Keratinocyte (primary cell): ENCODE measurements around the gene IER5. TPM values are rescaled to one million over a fixed set of nuclear protein-coding genes. Genes with fewer than 3 reads are reported as not detected.

Source experiments
- DNase-seq: peaks from one replicate; pipeline ENCODE4 v3.0.0-alpha.2; 2011; ENCODE audit warnings: low read depth, missing footprints, low spot score
- FAIRE-seq: peaks from 2 replicates; lab custom pipeline; 2011; peaks lifted over from hg19 to GRCh38; lab: Jason Lieb, UNC
- H2AFZ ChIP-seq: 2 replicates; pipeline ENCODE4 v1.6.0; 2012; ENCODE audit warnings: low read length, control low read depth, inconsistent platforms; ENCODE audit not compliant: control insufficient read depth
- H3K27ac ChIP-seq: 2 replicates; pipeline ENCODE4 v1.5.1; 2011; ENCODE audit warnings: low read length; ENCODE audit not compliant: control insufficient read depth, insufficient read depth
- H3K27me3 ChIP-seq: 3 replicates; pipeline ENCODE4 v1.6.0; 2011; ENCODE audit warnings: low read length; ENCODE audit not compliant: control insufficient read depth, insufficient read depth; ENCODE audit errors: extremely low read depth
- H3K36me3 ChIP-seq, 2 experiments: 2 replicates in 1 of 2; 3 replicates in 1 of 2; pipeline ENCODE4 v1.5.1; 2011; ENCODE audit warnings: low read length in 2 of 2, mild to moderate bottlenecking in 1 of 2; ENCODE audit not compliant: control insufficient read depth in 2 of 2, insufficient read depth in 2 of 2; ENCODE audit errors: extremely low read depth in 1 of 2
- H3K4me1 ChIP-seq: 3 replicates; pipeline ENCODE4 v1.5.1; 2011; ENCODE audit warnings: low read length; ENCODE audit not compliant: control insufficient read depth, insufficient read depth; ENCODE audit errors: extremely low read depth
- H3K4me2 ChIP-seq: 3 replicates; pipeline ENCODE4 v1.6.0; 2011; ENCODE audit warnings: low read depth, low read length; ENCODE audit not compliant: control insufficient read depth, insufficient read depth; ENCODE audit errors: extremely low read depth
- H3K4me3 ChIP-seq, 3 experiments: fragments of 200-600 bp in 1 of 3; sonication (generic) in 1 of 3; 2 replicates in 2 of 3; 3 replicates in 1 of 3; pipeline ENCODE4 v1.5.1; 2011 to 2016; ENCODE audit warnings: low read length in 3 of 3, mild to moderate bottlenecking in 3 of 3, control low read depth in 2 of 3, inconsistent platforms in 1 of 3, low read depth in 1 of 3, mixed read lengths in 1 of 3, mixed run types in 1 of 3, moderate library complexity in 1 of 3; ENCODE audit not compliant: control insufficient read depth in 2 of 3, insufficient read depth in 2 of 3; ENCODE audit errors: extremely low read depth in 1 of 3
- H3K79me2 ChIP-seq: 2 replicates; pipeline ENCODE4 v1.6.0; 2012; ENCODE audit warnings: low read length; ENCODE audit not compliant: control insufficient read depth, insufficient read depth
- H3K9ac ChIP-seq: 3 replicates; pipeline ENCODE4 v1.6.0; 2011; ENCODE audit warnings: low read length; ENCODE audit not compliant: control insufficient read depth, insufficient read depth; ENCODE audit errors: extremely low read depth
- H3K9me1 ChIP-seq: 3 replicates; pipeline ENCODE4 v1.6.0; 2011; ENCODE audit warnings: low read length; ENCODE audit not compliant: control insufficient read depth, insufficient read depth; ENCODE audit errors: extremely low read depth
- H3K9me3 ChIP-seq: 2 replicates; pipeline ENCODE4 v1.5.1; 2012; ENCODE audit warnings: low read depth, low read length; ENCODE audit not compliant: control insufficient read depth
- H4K20me1 ChIP-seq: 3 replicates; pipeline ENCODE4 v1.6.0; 2011; ENCODE audit warnings: low read length; ENCODE audit not compliant: control insufficient read depth, insufficient read depth; ENCODE audit errors: extremely low read depth
- CTCF ChIP-seq, 3 experiments: IDR thresholded peaks in 1 of 3; conservative IDR thresholded peaks in 1 of 3; optimal IDR thresholded peaks in 1 of 3; 2 replicates in 2 of 3; 3 replicates in 1 of 3; pipeline versions ENCODE3 to v1.5.1; 2011; ENCODE audit warnings: low read length in 3 of 3, mild to moderate bottlenecking in 3 of 3, moderate library complexity in 2 of 3, control low read depth in 1 of 3, inconsistent platforms in 1 of 3; ENCODE audit not compliant: insufficient read depth in 2 of 3; ENCODE audit errors: extremely low read depth in 1 of 3
- EZH2 ChIP-seq: IDR thresholded peaks from one replicate; pipeline ENCODE4 v1.6.1; 2012; ENCODE audit warnings: inconsistent platforms, mild to moderate bottlenecking, low read length, moderate library complexity
- dilution Hi-C: fragments of 300-500 bp; cut with MboI; formaldehyde crosslinking; loops from one replicate; pipeline ENCODE4 v1.7.0; 2020; ENCODE audit warnings: low sequenced_read_pairs; ENCODE audit not compliant: extremely low pct_ligation_motif_present
- polyA plus RNA-seq, 5 experiments: library from polyadenylated mRNA; depleted of rRNA in 3 of 5; stranded (reverse) in 3 of 5; stranded (forward) in 1 of 5; unstranded in 1 of 5; fragments of >200 nt; gene quantifications; 1 replicate in 1 of 5; 2 replicates in 3 of 5; 3 replicates in 1 of 5; pipeline versions ENCODE4 v1.2.1 to v1.2.3, GENCODE V29; 2011 to 2012; ENCODE audit warnings: missing spikeins in 2 of 5, low read depth in 1 of 5, low replicate concordance in 1 of 5

Gene IER5
- polyA plus RNA-seq, 1 donor (not counting 4 experiments of a cell fraction or from before 2014, with no cell fraction given): 22.5 TPM

- Histone ChIP-seq H3K9me1 (peaks cover 2% of the 10 kb centered on the region), H3K27ac (no peak overlapping the region), H2AFZ (no peak overlapping the region), H3K4me2 (no peak overlapping the region), H3K79me2 (peaks cover 37% of the 10 kb centered on the region), H3K4me1 (peaks cover 29% of the 10 kb centered on the region), H4K20me1 (peaks cover 25% of the 10 kb centered on the region), H3K4me3 (no peak overlapping the region), H3K36me3 (peaks cover 11 to 15% of the 10 kb centered on the region in 2 experiments), H3K27me3 (no peaks in the 10 kb centered on the region), H3K9ac (no peak overlapping the region), H3K9me3 (no peaks in the 10 kb centered on the region)
- DNase-seq: no peak
- FAIRE-seq: no peak
- TF ChIP-seq CTCF (optimal IDR thresholded peaks at IDR 0.05 in 1 of 3, IDR thresholded peaks at IDR 0.05 in 1 of 3, conservative IDR thresholded peaks at IDR 0.05 in 1 of 3; ENCODE audit: extremely low read depth in 1 of 3, insufficient read depth in 2 of 3, low read length in 3 of 3) (no peak), EZH2 (no peak)
- dilution Hi-C loops: loop anchor here (5.0 kb wide), 1 partner anchor 73 kb away; no protein-coding TSS in a partner anchor
These were observed 6.1 kb downstream of the IER5 start for GRCh38 chr1:181094416-181095212.

DNA sequence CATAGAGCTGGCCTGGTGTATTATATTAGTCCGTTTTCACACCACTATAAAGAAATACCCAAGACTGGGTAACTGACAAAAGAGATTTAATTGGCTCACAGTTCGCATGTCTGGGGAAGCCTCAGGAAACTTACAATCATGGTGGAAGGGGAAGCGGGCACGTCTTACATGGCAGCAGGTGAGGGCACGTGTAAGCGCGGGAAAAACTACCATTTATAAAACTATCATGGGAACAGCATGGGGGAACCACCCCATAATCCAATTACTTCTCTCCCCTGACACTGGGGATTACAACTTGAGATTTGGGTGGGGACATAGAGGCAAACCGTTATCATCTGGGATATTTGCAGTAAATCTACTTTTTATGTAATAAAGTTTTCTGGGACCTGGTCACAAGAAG is 6.8 kb downstream of the IER5 start:
- TF ChIP-seq EZH2 (no peak), CTCF (optimal IDR thresholded peaks at IDR 0.05 in 1 of 3, IDR thresholded peaks at IDR 0.05 in 1 of 3, conservative IDR thresholded peaks at IDR 0.05 in 1 of 3; ENCODE audit: extremely low read depth in 1 of 3, insufficient read depth in 2 of 3, low read length in 3 of 3) (no peak)
- no peak overlapping the region for H3K9ac ChIP-seq

More for the DNA sequence above, 6.8 kb downstream of the IER5 start:
- dilution Hi-C loops: no loop called here
- Histone ChIP-seq H3K4me2 (no peak overlapping the region), H3K4me3 (no peak overlapping the region), H4K20me1 (peaks cover 18% of the 10 kb centered on the region), H3K9me1 (peaks cover 2% of the 10 kb centered on the region), H3K9me3 (no peaks in the 10 kb centered on the region), H2AFZ (no peak overlapping the region), H3K4me1 (peaks cover 35% of the 10 kb centered on the region), H3K79me2 (peaks cover 30% of the 10 kb centered on the region), H3K36me3 (peaks cover 9 to 10% of the 10 kb centered on the region in 2 experiments), H3K27ac (no peak overlapping the region), H3K27me3 (no peaks in the 10 kb centered on the region)
- FAIRE-seq: no peak
- DNase-seq: no peak
